Activated CD4-positive, alpha-beta T cell treated with anti-CD3 and anti-CD28 coated beads, Interleukin-2, amount 50 U/mL, for 1 hour (primary cell): ENCODE results near the gene RETREG2.

Experiments used
- DNase-seq: peaks from one replicate; pipeline ENCODE4 v3.0.0-alpha.2; 2020

The RETREG2 gene

DNA sequence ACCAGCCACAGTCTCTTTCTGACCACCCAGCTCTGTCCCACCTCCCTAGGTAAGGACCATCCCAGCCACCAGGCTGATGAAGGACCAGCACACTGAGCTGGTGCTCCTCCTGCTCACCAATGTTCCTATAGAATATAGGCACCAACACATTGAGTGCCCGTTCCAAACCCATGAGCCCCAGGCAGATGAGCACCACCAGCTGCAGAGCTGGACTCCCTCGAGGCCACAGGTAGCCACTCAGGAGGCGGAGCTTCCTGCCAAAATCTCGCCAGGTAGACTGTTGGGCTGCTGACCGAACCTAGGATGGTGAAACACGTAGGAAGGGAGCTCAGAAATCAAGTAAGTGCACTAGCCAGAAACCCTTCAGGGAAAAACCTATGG, 38.5 kb downstream of the RETREG2 start:
- DNase-seq, result no peak

DNA sequence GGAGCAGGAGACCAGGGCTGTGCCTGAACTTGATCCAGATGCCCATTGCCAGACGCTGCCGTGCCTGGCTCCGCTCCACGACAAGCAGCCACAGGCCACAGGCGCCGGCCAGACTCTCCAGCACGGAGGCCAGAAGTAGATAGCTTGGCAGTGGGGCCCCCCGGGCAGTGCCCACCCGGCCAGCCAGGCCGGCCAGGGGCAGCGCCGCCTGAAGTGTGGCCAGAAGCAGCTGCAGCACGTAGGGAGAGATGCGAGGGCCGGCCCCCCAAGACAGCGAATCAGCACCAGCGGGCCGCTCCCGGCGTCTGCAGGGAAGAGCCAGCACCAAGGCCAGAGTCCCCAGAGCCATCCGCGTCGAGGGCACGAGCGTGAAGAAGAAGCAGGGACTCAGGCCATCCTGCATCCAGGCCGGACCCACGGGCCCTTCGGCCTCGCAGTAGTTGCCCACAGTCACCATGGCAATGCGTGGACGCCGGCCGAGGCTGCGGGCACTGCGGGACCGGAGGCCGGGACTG, 40.2 kb downstream of the RETREG2 start:
- peak; percentile 18 for DNase-seq

DNA sequence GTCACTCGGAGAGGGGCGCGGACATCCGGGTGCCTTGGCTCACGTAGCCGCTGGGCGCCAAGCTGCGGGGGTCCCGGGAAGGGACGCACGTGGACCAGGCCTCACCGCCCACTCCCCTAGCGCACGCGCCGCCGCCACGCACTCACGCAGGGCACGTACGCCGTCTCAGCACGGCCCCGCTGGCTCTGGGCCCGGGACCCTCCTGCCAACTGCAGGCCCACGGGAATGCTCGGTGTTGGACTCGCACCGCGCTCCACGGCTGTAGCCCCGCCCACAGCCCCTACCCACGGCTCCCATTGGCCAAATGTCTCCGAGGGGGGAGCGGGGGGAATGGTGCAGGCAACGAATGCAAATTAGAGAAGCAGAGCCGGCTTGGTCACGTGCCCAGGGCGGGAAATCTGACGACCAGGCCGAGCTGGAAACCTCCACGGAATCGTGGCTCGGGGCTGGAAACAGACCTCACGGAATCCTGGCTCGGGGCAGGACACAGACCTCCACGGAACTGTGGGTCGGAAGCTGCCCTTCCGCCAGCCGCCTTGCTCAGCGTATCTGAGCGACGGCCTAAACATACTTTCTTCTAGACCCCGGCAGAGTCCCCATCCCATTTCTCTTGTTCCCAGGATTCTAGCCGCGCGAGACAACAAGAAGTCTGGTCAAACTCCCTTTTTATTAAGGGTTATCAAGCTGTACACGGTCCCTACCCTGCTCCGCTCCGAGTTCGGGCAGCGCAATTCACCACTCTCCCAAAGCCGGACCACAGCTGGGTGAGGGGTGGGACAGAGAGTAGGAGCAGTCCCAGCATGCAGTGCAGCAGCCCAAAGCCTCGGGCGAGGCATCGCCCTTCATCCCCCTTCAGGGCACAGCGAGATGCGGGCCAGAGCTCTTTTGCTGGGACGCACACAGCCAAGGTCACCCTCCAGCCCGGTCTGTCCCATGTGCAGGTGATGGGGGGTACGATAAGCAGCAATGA, 40.9 kb downstream of the RETREG2 start, which contains the start of gene ABCB6:
ABCB6 (minus strand) TSS at position 227 of the 970 bp plus-strand sequence. CDS start 285 bp downstream, outside the sequence.
- peak; percentile 84 for DNase-seq

DNA sequence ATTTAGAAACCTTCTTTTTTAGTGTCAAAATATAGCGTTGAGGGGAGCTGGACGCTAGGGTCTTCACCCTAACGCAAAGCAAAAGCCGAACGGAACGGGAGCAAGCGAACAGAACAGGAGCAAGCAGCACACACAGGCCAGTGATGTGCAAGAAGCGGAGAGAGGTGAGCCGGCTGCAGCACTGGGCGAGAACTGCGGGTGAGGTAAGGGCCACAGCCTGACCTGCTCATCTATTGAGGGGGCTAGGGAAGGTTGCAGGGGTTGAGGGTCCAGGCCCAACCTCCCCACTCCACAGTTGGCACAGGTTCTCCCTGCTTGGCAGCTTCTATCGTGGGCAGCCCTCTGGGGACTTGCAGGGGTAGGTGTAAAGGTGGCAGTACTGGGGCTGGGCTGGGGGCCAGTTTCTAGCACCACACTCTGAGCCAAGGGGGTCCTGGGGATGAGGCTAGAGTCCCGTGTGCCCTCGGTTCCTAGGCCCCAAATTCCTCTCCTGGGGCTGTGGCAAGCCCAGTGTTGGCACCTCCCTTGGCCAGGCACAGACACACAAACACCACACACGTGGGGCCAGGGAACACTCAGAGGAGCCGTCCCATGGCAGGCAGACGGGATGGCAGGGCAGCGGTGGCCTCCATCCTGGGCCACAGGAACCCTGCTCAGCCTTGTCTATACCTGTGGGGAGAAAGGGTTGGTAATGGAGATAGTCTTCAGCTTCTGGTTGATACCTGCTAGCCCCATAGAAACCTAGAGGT, 41.9 kb downstream of the RETREG2 start:
- DNase-seq, result no peak

DNA sequence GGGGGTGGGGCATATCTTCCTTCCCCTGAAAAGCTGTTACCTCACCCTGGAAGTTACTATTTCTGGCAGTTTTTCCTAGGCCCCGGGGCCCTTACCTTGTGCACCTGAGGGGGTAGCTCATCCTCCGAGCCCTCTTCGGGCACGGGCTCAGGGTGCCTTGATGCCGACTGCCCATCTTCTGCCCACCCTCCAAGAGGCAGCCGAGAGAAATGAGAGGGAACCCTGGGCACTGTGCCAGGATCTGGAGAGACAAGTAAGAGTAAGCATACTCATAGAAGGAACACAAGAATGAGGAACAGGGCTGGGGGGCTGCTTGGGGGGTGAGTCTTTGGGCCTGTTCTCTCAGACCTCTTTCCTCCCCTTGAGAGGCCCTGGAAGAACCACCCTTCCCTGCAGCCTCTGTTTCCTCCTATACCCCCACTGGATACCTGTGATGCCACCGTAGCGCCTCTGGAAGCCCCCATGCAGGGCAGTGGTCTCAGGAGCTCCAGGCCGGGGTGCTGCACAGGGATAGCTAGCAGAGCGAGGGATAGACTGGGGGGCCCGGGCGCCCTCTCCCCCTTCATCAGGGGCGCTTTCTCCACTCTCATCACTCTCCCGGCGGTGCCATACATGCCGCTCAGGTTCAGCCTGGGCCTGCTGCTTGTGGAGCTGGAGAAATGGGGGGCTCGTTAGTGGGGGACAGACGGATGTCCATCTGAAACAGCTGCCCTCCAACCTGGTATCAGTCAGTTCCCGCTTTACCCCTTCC, 42.8 kb downstream of the RETREG2 start:
- no peak for DNase-seq

DNA sequence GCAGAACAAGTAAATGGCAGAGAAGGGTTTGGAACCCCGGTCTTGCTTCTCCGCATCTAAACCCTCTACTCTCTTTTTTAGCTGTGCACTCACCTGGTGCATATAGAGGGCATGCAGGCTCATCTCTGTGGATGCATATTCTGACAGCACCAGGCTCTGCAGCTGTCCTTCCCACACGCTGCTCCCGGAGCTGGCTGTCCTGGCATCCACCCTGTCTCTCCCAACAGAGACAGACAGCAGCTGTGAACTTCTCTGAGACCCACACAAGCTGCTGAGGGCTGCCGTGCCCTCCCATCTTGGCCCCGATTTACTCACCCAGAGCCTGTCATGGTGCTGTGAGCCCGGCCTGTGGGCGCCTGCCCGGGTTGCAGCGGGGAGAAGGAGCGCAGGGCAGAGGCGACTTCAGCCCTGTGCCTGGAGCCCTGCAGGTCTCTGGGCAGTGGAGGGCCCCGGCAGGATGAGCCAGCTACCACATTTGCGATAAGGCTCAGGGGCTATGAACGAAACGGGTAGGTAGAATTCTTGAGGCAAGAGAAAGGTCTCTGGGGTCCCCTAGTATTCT, 44.0 kb downstream of the RETREG2 start:
- no peak for DNase-seq

DNA sequence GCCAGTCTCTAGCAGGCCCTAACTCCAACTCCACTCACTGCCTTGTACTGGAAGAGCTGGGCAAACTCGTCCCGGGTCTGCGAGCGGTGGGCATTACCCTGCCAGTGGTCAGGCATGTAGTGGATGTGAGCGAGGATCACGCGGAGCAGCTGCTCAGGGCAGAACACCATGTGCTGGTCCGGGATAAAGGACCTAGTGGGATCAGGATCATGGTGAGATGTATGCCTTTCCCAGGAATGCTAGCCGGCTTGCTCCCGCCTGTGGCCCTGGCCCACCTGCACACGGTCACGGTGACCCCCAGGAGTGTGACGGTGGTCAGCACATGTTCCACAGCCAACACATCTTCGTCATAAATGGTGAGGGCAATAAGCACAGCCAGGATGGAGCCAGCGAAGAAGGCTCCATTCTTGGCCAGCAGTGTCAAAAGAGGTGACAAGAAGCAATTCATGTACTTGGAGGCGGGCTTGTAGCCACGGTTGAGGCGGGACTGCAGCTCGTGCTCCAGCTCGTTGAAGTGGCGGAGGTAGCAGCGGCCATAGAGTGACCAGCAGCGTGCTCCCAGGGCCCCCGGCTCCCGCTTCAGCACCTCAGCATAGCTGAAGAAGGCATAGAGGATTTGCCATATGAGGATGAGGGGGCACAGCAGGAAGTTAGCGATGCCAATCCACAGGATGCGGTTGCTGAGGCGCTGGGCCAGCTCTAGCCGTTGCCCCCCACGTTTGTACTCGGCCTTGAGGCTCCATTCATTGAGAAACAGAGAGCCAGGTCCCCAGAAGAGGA, 45.9 kb downstream of the RETREG2 start:
- no peak for DNase-seq

DNA sequence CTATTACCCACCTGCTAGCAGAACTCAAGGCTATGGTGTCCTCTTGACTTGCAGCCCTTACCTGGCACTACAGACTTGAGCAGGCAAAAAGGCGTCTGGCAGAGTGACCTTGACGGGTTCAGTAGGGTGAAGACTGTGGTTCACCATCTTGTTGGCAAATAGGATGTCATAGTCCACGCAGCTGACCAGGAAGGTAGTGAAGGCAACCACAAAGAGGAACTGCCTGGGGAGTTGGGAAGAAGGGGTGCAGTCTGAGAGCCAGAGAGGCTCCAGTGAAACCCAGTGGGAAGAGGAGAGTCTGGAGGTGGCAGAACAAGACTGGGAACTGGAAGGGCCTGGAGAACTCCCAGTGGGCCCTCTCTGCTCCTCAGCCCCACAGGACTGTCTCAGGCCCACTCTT, 47.3 kb downstream of the RETREG2 start:
- DNase-seq, result no peak

DNA sequence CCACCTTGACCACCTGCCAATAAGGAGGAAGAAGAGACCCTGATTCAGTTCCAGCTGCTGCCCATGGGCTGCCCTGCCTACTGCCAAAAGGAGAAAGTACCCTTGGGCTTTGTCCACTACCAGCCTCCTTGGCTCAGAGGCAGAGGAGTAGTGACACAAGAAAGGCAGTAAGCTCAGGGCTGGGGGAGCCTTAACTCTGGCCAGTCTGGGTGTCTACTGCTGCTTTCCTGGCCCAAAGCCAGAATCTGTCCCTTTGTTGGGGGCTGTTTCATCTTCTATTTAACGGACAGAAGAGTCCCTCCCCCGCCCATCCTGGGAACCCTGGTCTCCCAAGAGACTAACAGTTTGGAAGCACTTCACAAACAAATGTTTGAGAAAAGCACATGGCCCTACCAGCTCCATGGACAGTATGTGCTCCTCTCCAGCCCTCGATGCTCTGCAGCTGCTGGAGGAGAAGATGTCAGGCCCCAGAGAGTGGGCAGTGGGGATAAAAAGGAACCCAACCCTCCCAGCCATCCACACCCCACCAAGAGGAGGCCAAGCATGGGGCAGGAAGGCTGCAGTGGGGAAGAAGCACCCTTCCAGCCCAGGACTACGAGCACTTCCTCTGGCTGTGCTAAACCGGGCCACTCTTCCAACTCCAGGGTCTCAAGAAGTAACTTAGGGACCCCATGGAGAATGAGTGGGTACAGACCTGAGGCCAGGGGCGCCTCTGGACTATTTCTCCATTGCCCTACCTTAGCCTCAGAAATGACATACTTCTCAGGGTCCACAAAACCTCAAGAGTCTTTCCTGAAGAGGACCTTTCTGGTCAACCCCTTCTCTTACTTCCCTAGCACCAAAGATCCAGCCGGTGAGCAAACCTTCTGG, 50.2 kb downstream of the RETREG2 start:
- DNase-seq, result no peak

DNA sequence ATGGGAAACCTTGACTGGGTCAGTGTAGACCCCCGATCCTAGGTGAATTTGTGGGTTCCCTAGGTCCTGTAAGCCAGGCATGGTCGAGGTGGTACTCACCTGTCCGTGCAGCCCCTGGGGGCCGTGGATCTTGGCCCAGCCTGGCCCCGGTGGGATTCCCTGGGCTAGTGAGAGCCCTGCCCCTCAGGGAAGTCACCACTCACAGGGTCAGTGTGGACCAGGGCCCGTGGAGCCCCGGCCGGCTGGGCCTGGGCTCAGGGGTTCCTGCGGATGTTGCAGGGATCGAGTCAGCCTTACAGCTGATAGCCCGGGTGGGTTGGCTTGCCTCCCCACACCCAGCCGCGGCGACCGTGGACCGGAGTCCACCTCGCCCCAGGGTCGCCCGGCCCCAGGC, 50.8 kb downstream of the RETREG2 start:
- DNase-seq, result no peak

DNA sequence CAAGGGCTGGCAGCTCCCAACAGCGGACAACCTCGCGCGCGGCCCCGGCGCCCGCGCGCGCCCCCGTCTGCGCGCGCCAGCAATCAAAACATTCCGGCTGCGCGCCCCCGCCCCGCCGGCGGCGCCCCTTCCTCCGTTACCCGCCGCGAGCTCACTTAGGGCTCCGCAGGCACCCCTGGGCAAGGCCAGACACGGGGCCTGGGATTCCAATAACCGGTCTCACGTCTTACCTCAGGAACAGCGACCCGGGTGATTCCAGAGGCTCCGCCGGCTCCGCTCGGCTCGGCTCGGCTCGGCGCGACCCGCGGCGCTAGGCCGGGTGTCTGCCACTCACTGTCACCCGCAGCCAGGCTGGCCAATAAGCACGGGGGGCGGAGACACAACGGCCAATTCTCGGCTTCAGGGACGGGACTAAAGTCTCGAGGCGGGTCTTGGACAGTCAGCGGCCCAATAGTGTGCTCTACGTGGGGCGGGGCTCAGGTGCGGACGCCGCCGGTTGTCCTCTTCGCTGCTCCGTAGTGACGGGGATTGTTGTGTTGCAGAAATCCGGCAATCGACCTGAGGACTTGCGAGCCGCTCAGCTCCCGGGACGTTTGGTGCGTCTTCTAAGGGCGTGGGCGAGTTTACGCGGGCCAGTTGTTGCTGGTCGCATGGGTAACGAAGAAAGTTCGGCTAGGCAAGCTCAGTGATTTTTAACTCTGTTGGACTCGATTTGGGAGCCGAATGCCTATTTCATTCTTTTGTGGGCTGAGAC, 51.4 kb downstream of the RETREG2 start, which contains the start of the genes ANKZF1 and ATG9A:
ANKZF1 (plus strand) TSS at position 502 of the 754 bp plus-strand sequence. CDS start 452 bp downstream, outside the sequence.
ATG9A (minus strand) TSS at position 332 of the 754 bp plus-strand sequence. CDS start 1,612 bp downstream, outside the sequence.
- peak; percentile 97 for DNase-seq

DNA sequence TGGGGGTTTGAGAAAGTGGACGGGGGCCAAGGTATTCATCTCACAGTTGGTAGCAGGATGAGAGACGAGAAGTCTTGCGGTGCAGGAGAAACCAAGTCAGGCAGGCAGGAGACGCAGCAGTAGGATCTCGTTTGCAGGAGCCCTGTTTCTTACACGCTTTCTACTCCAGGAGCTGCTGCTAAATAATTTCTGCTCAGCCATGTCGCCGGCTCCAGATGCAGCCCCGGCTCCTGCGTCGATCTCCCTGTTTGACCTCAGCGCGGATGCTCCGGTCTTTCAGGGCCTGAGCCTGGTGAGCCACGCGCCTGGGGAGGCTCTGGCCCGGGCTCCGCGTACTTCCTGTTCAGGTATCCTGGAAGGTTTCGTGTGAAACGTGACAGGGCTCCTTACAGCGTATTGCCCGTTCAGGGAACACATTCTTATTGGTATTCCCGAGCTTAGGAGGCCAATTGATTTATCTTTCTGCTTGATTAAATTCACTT, 52.0 kb downstream of the RETREG2 start:
- DNase-seq, result no peak

DNA sequence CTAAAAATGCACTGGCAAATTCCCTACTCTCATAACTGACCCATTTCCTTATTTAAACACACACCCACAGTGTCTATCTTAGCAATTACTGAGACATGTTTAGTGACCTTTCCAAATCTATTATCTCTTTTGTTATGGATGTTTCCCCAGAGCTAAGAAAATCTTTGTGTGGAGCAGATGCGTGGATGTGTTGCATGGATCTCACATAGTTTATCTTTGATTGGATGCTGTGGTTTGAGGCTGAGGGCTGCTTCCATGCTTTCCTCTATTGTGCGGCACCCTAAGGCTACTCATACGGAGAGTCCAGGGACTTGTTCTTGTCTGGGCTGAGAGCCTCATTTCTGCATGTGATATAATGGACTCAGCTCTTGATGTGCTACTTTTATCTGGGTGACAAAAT, 56.3 kb downstream of the RETREG2 start:
- no peak for DNase-seq
